IMR-90 (cell line): ENCODE data around the gene SERPINF2. TPM values are rescaled to one million over a fixed set of nuclear protein-coding genes. Genes with fewer than 3 reads are reported as not detected.

Experiments
- ATAC-seq: fragments of 200-7000 bp; cut with Tn5 transposase; 2 replicates; pipeline ENCODE4 v1.9.1; 2020; ENCODE audit warnings: low read depth, mild to moderate bottlenecking, moderate library complexity
- BruUV-seq: library from RNA; stranded (reverse); fragments of 400-500 nt; replicated peaks from 2 replicates; lab custom pipeline; 2021; lab: Mats Ljungman, UMichigan
- CTCF ChIA-PET: fragments of 300-600 bp; formaldehyde crosslinking; extraction: SDS; loops from one replicate; lab custom pipeline; 2021; ENCODE audit warnings: antibody characterized with exemption; lab: Yijun Ruan, JAX
- POLR2A ChIA-PET: fragments of 300-600 bp; sonication (Branson Sonifier 250); formaldehyde crosslinking; loops from one replicate; lab custom pipeline; 2022; ENCODE audit warnings: antibody characterized with exemption; ENCODE audit not compliant: unreplicated experiment; lab: Charles Lee
- DNase-seq: peaks from one replicate; pipeline ENCODE4 v3.0.0; 2013
- H2AFZ ChIP-seq: replicated peaks from 2 replicates; pipeline ENCODE3; 2013; ENCODE audit warnings: low read length, mild to moderate bottlenecking; ENCODE audit not compliant: poor library complexity
- H2AK5ac ChIP-seq: 2 replicates; pipeline ENCODE4 v1.6.1; 2013; ENCODE audit warnings: low read depth, low read length, inconsistent platforms
- H2AK9ac ChIP-seq: replicated peaks from 2 replicates; pipeline ENCODE3; 2013; ENCODE audit warnings: mild to moderate bottlenecking, low read depth, low read length, moderate library complexity; ENCODE audit not compliant: poor library complexity
- H2BK120ac ChIP-seq: 2 replicates; pipeline ENCODE4 v1.6.1; 2013; ENCODE audit warnings: low read depth, low read length, inconsistent platforms
- H2BK15ac ChIP-seq: 3 replicates; pipeline ENCODE4 v1.6.1; 2013; ENCODE audit warnings: low read depth, low read length, inconsistent platforms
- H2BK20ac ChIP-seq: 2 replicates; pipeline ENCODE4 v1.6.1; 2013; ENCODE audit warnings: low read depth, mild to moderate bottlenecking, inconsistent platforms, low read length, moderate library complexity
- H2BK5ac ChIP-seq: 2 replicates; pipeline ENCODE4 v1.6.1; 2013; ENCODE audit warnings: mild to moderate bottlenecking, low read depth, low read length, inconsistent platforms; ENCODE audit not compliant: poor library complexity, severe bottlenecking
- H3K14ac ChIP-seq: replicated peaks from 2 replicates; pipeline ENCODE4 v1.6.1; 2013; ENCODE audit warnings: low read depth, low read length, inconsistent platforms
- H3K18ac ChIP-seq: 2 replicates; pipeline ENCODE4 v1.6.1; 2013; ENCODE audit warnings: low read depth, low read length, control low read depth
- H3K23ac ChIP-seq: 2 replicates; pipeline ENCODE4 v1.6.1; 2013; ENCODE audit warnings: low read depth, low read length, inconsistent platforms
- H3K27ac ChIP-seq: 2 replicates; pipeline ENCODE4 v1.5.1; 2013; ENCODE audit warnings: mild to moderate bottlenecking, control low read depth, low read length; ENCODE audit not compliant: insufficient read depth
- H3K27me3 ChIP-seq: 2 replicates; pipeline ENCODE4 v1.6.1; 2013; ENCODE audit warnings: low read length; ENCODE audit not compliant: control insufficient read depth, insufficient read depth
- H3K36me3 ChIP-seq: 2 replicates; pipeline ENCODE4 v1.6.1; 2013; ENCODE audit warnings: low read length, mixed read lengths; ENCODE audit not compliant: control insufficient read depth, insufficient read depth
- H3K4ac ChIP-seq: 2 replicates; pipeline ENCODE4 v1.6.1; 2013; ENCODE audit warnings: low read depth, low read length, inconsistent platforms
- H3K4me1 ChIP-seq: 2 replicates; pipeline ENCODE4 v1.6.1; 2013; ENCODE audit warnings: low read length, mixed read lengths; ENCODE audit not compliant: control insufficient read depth, insufficient read depth
- H3K4me2 ChIP-seq: 2 replicates; pipeline ENCODE4 v1.6.1; 2013; ENCODE audit warnings: low read depth, mild to moderate bottlenecking, control low read depth, low read length, moderate library complexity
- H3K4me3 ChIP-seq: 2 replicates; pipeline ENCODE4 v1.5.1; 2013; ENCODE audit warnings: low read depth, mild to moderate bottlenecking, control low read depth, low read length, moderate library complexity; ENCODE audit not compliant: insufficient read depth
- H3K56ac ChIP-seq: 2 replicates; pipeline ENCODE4 v1.6.1; 2013; ENCODE audit warnings: low read length, inconsistent platforms; ENCODE audit not compliant: insufficient read depth; ENCODE audit errors: extremely low read depth
- H3K79me1 ChIP-seq, 2 experiments: 2 replicates each; pipeline ENCODE4 v1.6.1; 2013; ENCODE audit warnings: low read length in 2 of 2, inconsistent platforms in 1 of 2, low read depth in 1 of 2
- H3K9ac ChIP-seq: 2 replicates; pipeline ENCODE4 v1.6.1; 2013; ENCODE audit warnings: low read depth, low read length, control low read depth
- H3K9me1 ChIP-seq: 2 replicates; pipeline ENCODE4 v1.6.1; 2013; ENCODE audit warnings: low read length, inconsistent platforms; ENCODE audit not compliant: insufficient read depth
- H3K9me3 ChIP-seq: 2 replicates; pipeline ENCODE4 v1.6.1; 2013; ENCODE audit warnings: low read length; ENCODE audit not compliant: control insufficient read depth, insufficient read depth
- H4K20me1 ChIP-seq: 2 replicates; pipeline ENCODE4 v1.6.1; 2013; ENCODE audit warnings: low read length, inconsistent platforms; ENCODE audit not compliant: insufficient read depth
- H4K5ac ChIP-seq: 2 replicates; pipeline ENCODE4 v1.6.1; 2013; ENCODE audit warnings: mild to moderate bottlenecking, low read depth, low read length, control low read depth
- H4K8ac ChIP-seq, 2 experiments: 2 replicates each; pipeline ENCODE4 v1.6.1; 2013; ENCODE audit warnings: low read depth in 2 of 2, low read length in 2 of 2, control low read depth in 1 of 2, inconsistent platforms in 1 of 2
- H4K91ac ChIP-seq: 2 replicates; pipeline ENCODE4 v1.6.1; 2013; ENCODE audit warnings: low read depth, low read length, inconsistent platforms; ENCODE audit not compliant: insufficient read depth
- BHLHE40 ChIP-seq: fragments of 150-350 bp; IDR thresholded peaks from 2 replicates; pipeline ENCODE4 v1.6.1; 2016; ENCODE audit warnings: mild to moderate bottlenecking, low read depth, low read length
- CEBPB ChIP-seq: IDR thresholded peaks from 2 replicates; pipeline ENCODE4 v1.6.1; 2012; ENCODE audit warnings: low read depth, low read length, improper control_type of control experiment
- CHD1 ChIP-seq: IDR thresholded peaks from 2 replicates; pipeline ENCODE4 v1.6.1; 2012; ENCODE audit warnings: low read depth, low read length, improper control_type of control experiment
- CTCF ChIP-seq: conservative IDR thresholded peaks from 2 replicates; pipeline ENCODE4 v1.5.1; 2012; ENCODE audit warnings: mild to moderate bottlenecking, low read depth, low read length, improper control_type of control experiment
- ELK1 ChIP-seq: fragments of 150-350 bp; IDR thresholded peaks from 2 replicates; pipeline ENCODE4 v1.6.1; 2016; ENCODE audit warnings: low read depth, mild to moderate bottlenecking, low read length, moderate library complexity, borderline replicate concordance
- FOS ChIP-seq: fragments of 150-350 bp; IDR thresholded peaks from 2 replicates; pipeline ENCODE4 v1.6.1; 2016; ENCODE audit warnings: low read depth, low read length
- MAFK ChIP-seq: IDR thresholded peaks from 2 replicates; pipeline ENCODE4 v1.6.1; 2012; ENCODE audit warnings: low read depth, low read length, improper control_type of control experiment
- MAZ ChIP-seq: IDR thresholded peaks from 2 replicates; pipeline ENCODE4 v1.6.1; 2012; ENCODE audit warnings: low read depth, mild to moderate bottlenecking, low read length, improper control_type of control experiment, moderate library complexity, borderline replicate concordance
- MXI1 ChIP-seq: IDR thresholded peaks from 2 replicates; pipeline ENCODE4 v1.6.1; 2012; ENCODE audit warnings: low read depth, mild to moderate bottlenecking, low read length, moderate library complexity, borderline replicate concordance
- NFE2L2 ChIP-seq: fragments of 150-350 bp; IDR thresholded peaks from 2 replicates; pipeline ENCODE4 v1.6.1; 2016; ENCODE audit warnings: low read depth, mild to moderate bottlenecking, low read length
- POLR2A ChIP-seq: IDR thresholded peaks from 2 replicates; pipeline ENCODE4 v1.6.1; 2012; ENCODE audit warnings: mild to moderate bottlenecking, low read depth, low read length
- RAD21 ChIP-seq: IDR thresholded peaks from 2 replicates; pipeline ENCODE4 v1.6.1; 2012; ENCODE audit warnings: low read length, improper control_type of control experiment
- RCOR1 ChIP-seq: IDR thresholded peaks from 2 replicates; pipeline ENCODE4 v1.6.1; 2012; ENCODE audit warnings: mild to moderate bottlenecking, low read length, improper control_type of control experiment; ENCODE audit not compliant: insufficient replicate concordance
- RFX5 ChIP-seq: IDR thresholded peaks from 2 replicates; pipeline ENCODE4 v1.8.0; 2012; ENCODE audit warnings: low read depth, mild to moderate bottlenecking, low read length, moderate library complexity
- SMC3 ChIP-seq: fragments of 150-350 bp; IDR thresholded peaks from 2 replicates; pipeline ENCODE4 v1.6.1; 2016; ENCODE audit warnings: low read depth, mild to moderate bottlenecking, antibody characterized with exemption, low read length, moderate library complexity
- USF2 ChIP-seq: fragments of 150-350 bp; IDR thresholded peaks from 2 replicates; pipeline ENCODE4 v1.6.1; 2017; ENCODE audit warnings: mild to moderate bottlenecking, antibody characterized with exemption, low read length, low read depth
- WGBS, 2 experiments: methylation state at CpG; one replicate each; pipeline versions ENCODE4 v1.1.5 to v1.1.7; 2013; ENCODE audit warnings: missing lambda C conversion rate in 2 of 2; ENCODE audit not compliant: insufficient read length in 1 of 2; ENCODE audit errors: extremely low coverage in 2 of 2; 5-methylcytosine and 5-hydroxymethylcytosine counted together
- dilution Hi-C: fragments of 300-500 bp; cut with HindIII; formaldehyde crosslinking; loops from one replicate; pipeline ENCODE4 v1.14.3; 2018; ENCODE audit warnings: low sequenced_read_pairs; ENCODE audit not compliant: unreplicated experiment
- in situ Hi-C: fragments of 300-500 bp; cut with MboI; formaldehyde crosslinking; loops from 3 replicates; pipeline ENCODE4 v1.14.3; 2019; ENCODE audit warnings: low sequenced_read_pairs, inconsistent platforms, mixed read lengths
- intact Hi-C: fragments of 100-400 bp; cut with micrococcal nuclease; formaldehyde crosslinking; loops from 2 replicates; pipeline ENCODE4 v1.10.0; 2022
- polyA plus RNA-seq, 3 experiments: library from polyadenylated mRNA; depleted of rRNA; stranded (reverse); fragments of >200 nt; gene quantifications; 2 replicates each; pipeline ENCODE4 v1.2.3, GENCODE V29; 2012; ENCODE audit warnings: low replicate concordance in 1 of 3
- total RNA-seq: library from RNA; depleted of rRNA; stranded (reverse); fragments of >200 nt; gene quantifications from 2 replicates; pipeline ENCODE4 v1.2.3, GENCODE V29; 2012

SERPINF2 gene
- total and polyA plus RNA-seq, 2 of the 4 experiments (the other 2 are of a cell fraction) = not detected

- H3K4me2 ChIP-seq = no peak overlapping the region
- peaks cover 8% of the 10 kb centered on the region for H3K4me1 ChIP-seq
- no peak overlapping the region for H2BK15ac ChIP-seq
Observed at GRCh38 chr17:1735418-1735817, 7.3 kb upstream of the SERPINF2 start.

More at GRCh38 chr17:1735418-1735817, 7.3 kb upstream of the SERPINF2 start:
- Histone ChIP-seq H4K5ac (no peak overlapping the region), H3K9me1 (peaks cover 5% of the 10 kb centered on the region; the same call in 1 of the 2 replicates), H3K18ac (no peak overlapping the region), H2BK120ac (no peak overlapping the region), H3K23ac (no peak overlapping the region), H4K8ac (no peak overlapping the region), H3K27ac (no peak overlapping the region), H2AK9ac (no peak overlapping the region), H2AK5ac (no peak overlapping the region), H3K27me3 (no peaks in the 10 kb centered on the region), H2BK5ac (no peak overlapping the region), H3K9ac (no peak overlapping the region), H2AFZ (no peak overlapping the region), H3K79me1 (peaks cover 0 to 11% of the 10 kb centered on the region in 2 experiments; a peak in 1 of 4 replicates), H3K36me3 (peaks cover 21% of the 10 kb centered on the region), H3K4ac (no peak overlapping the region), H3K9me3 (no peaks in the 10 kb centered on the region), H3K56ac (no peak overlapping the region), H4K91ac (no peak overlapping the region), H2BK20ac (no peak overlapping the region), H4K20me1 (no peaks in the 10 kb centered on the region), H3K14ac (no peak overlapping the region), H3K4me3 (no peak overlapping the region)
- no peak for DNase-seq
- no TSS peak for BruUV-seq
- POLR2A ChIA-PET = no interaction called here
- TF ChIP-seq MAZ = no peak
- TF ChIP-seq POLR2A = no peak
- no peak for TF ChIP-seq MXI1
- TF ChIP-seq ELK1 = no peak
- TF ChIP-seq CHD1 = no peak
- no peak for TF ChIP-seq RFX5
- no peak for TF ChIP-seq NFE2L2
- TF ChIP-seq CTCF = no peak
- no peak for TF ChIP-seq RCOR1
- no peak for TF ChIP-seq MAFK
- no peak for TF ChIP-seq CEBPB
- TF ChIP-seq BHLHE40 = no peak
- TF ChIP-seq RAD21 = no peak
- TF ChIP-seq FOS = no peak
- no peak for TF ChIP-seq USF2
- TF ChIP-seq SMC3 = no peak
- no peak for ATAC-seq
- no CpG with 5 or more reads among the region's 10 CpGs for WGBS, 2 experiments
- dilution Hi-C loops = no loop called here
- in situ Hi-C loops = no loop called here
- CTCF ChIA-PET = no interaction called here
- intact Hi-C loops = no loop called here
